Measurements from ENCODE around the gene IQUB.

- TF ChIP-seq CTCF (IDR thresholded peaks at IDR 0.05), result no peak
- no peak for TF ChIP-seq POLR2A (IDR thresholded peaks at IDR 0.05; ENCODE audit: low read depth)
- no peak for TF ChIP-seq POLR2AphosphoS5 (IDR thresholded peaks at IDR 0.05)
Measured at GRCh38 chr7:123528265-123528664, 6.1 kb downstream of the IQUB start.

All from esophagus muscularis mucosa (tissue), 3 donors.